Central memory CD4-positive, alpha-beta T cell (primary cell): Measurements from ENCODE around the gene KIF24.
"Not testable (repeated sequence)": the region's sequence is repeated elsewhere in the genome, so short reads cannot be mapped to it uniquely, and the experiment has no call there.

Experiments used
- DNase-seq: peaks from one replicate; pipeline ENCODE4 v3.0.0; 2022
- total RNA-seq, 3 experiments: gene quantifications; one replicate each; lab custom pipeline; 2026; lab: John Stamatoyannopoulos, UW

Gene KIF24, protein sequence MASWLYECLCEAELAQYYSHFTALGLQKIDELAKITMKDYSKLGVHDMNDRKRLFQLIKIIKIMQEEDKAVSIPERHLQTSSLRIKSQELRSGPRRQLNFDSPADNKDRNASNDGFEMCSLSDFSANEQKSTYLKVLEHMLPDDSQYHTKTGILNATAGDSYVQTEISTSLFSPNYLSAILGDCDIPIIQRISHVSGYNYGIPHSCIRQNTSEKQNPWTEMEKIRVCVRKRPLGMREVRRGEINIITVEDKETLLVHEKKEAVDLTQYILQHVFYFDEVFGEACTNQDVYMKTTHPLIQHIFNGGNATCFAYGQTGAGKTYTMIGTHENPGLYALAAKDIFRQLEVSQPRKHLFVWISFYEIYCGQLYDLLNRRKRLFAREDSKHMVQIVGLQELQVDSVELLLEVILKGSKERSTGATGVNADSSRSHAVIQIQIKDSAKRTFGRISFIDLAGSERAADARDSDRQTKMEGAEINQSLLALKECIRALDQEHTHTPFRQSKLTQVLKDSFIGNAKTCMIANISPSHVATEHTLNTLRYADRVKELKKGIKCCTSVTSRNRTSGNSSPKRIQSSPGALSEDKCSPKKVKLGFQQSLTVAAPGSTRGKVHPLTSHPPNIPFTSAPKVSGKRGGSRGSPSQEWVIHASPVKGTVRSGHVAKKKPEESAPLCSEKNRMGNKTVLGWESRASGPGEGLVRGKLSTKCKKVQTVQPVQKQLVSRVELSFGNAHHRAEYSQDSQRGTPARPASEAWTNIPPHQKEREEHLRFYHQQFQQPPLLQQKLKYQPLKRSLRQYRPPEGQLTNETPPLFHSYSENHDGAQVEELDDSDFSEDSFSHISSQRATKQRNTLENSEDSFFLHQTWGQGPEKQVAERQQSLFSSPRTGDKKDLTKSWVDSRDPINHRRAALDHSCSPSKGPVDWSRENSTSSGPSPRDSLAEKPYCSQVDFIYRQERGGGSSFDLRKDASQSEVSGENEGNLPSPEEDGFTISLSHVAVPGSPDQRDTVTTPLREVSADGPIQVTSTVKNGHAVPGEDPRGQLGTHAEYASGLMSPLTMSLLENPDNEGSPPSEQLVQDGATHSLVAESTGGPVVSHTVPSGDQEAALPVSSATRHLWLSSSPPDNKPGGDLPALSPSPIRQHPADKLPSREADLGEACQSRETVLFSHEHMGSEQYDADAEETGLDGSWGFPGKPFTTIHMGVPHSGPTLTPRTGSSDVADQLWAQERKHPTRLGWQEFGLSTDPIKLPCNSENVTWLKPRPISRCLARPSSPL (N-terminal part only)
- 0.77 to 4.6 (median 1.0) reads per million in 3 experiments for total RNA-seq

DNA sequence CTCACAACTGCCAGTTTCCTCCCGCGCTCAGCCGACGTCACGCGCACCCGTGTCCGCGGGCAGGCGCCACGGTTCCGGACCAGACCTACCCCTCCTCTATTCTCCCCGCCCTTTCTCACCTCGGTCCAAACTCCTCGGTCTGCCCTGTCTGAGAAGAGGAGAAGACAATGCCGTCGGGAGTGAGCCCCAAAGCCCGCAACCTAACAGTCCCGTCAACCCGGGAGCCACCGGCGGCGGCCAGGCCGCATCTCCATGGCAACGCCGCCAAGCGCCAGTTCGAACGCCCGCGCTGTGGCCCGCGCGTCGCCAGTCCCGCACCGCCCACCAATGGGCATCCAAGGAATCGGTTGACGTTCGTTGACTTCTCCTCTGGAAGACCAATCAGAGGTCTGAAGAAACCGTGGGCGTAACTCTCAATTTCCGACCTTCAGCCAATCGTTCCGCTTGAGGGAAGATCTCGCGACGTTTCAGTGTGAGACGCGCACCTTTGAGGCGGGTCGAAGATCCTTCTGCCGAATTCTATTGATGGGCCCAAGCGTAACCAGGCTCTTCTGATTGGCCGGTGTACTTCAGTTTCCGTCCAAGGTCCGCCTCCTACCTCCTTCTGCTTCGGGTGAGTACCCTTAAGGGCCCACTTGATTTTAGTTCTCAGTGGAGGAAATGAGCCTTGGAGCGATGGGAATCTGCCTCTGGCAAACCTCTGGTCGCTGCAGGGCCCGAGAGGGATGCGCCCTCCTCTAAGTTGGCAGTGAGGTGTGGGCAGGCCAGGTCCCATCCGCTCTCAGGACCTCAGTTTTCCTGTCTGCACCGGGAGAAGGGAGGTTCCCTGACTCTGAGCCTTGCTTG, at the start of gene KIF24, which contains the start of gene NUDT2:
Gene KIF24 (minus strand): TSS at position 282 of the 846 bp plus-strand sequence. CDS start 17,922 bp downstream, outside the sequence.
Gene NUDT2 (plus strand): TSS at position 583 of the 846 bp plus-strand sequence. CDS start 9,471 bp downstream, outside the sequence.
- DNase-seq, result peak; percentile 98

DNA sequence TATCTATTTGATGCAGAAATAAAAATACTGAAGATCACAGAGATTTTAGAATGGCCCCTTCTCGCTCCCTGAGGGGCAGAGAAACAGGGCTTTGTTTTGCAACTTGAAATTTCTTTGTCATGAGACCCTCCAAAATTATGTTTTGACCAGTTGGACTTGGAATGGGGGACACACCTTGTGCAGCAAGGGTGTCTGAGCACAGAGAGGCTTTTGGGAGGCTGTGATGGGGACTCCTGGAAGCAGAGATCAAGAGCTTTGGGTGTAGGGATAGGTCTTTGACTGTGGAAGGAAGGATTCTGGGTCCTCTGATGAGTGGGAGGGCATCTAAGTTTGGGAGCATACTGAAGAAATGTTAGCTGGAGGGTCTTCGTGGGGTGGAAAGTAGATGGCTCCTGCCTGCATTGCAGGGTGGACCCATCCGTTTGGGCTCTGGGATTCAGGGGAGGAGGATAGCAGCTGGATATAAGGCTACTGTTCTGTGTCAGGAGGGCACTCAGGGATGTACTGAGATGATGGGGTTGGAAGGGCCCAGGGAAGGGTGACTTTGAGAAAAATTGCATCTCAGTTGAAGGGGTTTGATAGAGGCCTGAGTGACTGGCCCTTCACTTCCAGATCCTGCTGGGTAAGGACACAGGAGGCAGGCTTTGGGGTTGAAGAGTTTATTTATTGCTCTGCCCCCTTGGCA, 49.5 kb upstream of the KIF24 start:
- no peak for DNase-seq

DNA sequence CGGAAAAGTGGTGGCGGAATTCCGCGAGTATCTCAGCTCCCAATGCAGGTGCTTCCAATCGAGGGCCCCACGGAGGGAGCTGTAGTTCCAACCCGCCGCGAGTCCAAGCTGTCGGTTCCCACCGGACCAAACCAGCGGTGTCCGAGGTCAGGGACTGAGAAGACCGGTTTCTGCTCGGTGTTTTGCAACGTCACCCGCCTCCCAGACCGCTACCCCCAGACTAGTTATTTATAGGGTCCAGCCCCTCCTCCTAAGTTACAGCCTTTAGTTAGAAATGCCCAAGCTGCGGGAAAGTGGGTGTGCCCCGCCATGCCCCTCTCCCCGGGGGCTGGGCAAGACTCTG, 48.3 kb upstream of the KIF24 start:
- no peak for DNase-seq

DNA sequence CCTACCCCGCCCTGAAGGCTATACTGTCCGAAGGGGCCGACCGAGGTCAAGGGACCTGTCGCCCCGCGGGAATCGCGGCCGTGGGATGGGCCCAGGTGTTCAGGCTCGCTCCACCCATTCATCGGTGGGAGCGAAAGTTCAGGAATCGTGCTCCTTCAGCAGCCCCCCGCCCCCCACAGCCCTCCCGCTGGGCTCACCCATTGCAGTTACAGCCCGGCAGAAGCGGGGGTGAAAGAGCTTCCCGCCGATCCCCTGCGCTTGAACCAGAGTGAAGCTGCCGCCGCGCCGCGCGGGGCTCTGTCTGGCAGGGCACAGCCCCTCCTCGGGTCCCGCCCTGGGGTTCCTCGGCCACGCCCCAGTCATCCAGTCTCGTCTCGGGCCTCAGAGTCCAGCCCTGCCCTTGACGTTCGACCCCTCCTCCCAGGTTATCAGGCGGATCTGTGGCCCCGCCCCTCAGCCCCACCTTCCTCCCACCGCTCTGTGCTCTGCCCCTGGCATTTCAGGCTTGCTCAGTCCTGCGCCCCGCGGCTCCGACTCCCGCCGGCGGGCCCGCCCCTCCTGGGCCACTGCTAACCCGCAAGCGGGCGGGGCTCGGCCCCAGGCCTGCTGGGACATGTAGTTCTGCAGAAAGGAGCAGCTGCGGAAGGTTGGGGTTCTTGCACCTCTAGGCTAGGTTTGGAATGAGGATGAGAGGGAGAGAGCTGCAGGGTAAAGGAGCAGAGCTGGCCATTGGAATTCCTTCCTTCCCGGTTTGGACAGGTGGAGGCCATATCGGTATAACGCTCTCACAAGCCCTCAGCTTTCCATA, 47.7 kb upstream of the KIF24 start, which contains the start of gene MYORG:
Gene MYORG (minus strand): TSS at position 303 of the 808 bp plus-strand sequence. CDS start 3,955 bp downstream, outside the sequence.
- peak; percentile 96 for DNase-seq

DNA sequence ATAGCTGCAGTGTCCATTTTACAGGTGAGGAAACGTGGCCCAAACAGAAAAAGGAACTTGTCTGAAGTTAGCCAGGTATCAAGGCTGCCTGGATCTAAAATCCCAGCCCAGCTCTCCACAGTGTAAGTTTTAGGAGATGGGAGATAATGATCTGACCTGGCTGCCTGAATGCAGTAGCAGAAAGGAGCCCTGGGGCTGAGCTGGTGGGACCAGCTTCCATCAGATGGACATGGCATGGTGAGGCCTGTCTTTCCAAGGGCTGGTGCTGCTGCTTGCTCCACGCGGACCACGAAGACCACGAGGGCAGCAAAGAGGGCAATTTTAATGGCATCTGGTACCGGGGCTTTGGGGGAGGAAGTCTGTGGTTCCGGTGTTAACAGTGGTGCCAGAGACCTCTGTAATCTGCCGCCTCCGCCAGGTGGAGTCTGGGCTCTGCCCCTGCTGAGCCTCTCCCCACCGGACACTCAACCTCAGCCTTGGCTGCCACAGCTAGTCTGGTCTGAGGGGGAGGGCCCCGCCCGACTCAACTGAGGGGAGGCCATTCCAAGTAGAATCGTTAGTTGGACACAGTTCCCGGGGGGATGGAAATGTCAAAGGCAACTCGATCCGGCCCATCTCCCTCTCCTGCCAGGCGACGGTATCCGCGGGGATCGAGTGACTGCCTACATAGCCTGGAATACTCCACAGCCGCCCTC, 47.0 kb upstream of the KIF24 start:
- peak; percentile 55 for DNase-seq

DNA sequence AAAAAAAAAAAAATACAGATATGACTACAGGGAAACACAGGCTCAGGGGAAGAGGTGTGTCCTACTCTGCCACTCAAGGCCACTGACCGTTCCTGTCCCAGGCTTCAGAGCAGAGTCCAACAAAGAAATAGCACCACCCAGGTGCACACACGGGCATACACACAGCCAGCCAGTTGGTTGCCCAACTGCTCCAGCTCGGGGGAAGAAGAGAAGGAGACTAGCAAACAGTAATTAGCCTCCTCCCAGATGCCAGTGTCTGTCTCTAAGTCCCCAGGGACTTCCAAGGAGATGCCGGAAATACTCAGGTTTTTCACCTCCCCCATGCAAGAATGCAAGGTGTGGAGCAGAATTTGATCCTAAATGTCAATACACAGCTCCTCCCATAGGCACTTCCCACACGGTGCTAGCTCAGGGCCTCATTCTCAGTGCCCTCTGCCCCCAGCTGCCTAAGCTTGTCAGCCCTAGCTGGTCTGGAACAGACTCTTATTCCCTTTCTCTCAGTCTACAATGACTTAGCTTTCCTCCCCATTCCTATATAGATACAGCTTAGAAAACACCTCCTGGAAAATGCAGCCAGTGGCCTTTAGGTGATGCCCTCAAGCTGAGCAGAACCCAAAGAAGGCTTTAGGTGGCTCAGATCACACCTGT, 46.0 kb upstream of the KIF24 start:
- DNase-seq, result no peak

DNA sequence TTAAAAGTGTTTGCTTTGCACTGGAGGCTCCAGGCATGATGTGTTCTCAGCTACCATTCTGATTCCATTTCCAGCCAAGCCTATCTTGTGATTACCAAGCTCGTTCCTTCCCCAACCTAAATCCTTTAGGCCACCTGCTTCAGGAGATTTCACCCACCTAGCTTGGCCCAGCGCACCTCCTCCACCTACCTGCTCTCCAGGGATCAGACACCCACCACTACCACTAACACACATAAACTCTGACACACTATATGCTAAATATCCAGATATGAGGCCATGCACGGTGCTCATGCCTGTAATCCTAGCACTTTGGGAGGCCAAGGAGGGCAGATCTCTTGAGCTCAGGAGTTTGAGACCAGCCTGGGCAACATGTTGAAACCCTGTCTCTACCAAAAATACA, 45.3 kb upstream of the KIF24 start:
- no peak for DNase-seq

DNA sequence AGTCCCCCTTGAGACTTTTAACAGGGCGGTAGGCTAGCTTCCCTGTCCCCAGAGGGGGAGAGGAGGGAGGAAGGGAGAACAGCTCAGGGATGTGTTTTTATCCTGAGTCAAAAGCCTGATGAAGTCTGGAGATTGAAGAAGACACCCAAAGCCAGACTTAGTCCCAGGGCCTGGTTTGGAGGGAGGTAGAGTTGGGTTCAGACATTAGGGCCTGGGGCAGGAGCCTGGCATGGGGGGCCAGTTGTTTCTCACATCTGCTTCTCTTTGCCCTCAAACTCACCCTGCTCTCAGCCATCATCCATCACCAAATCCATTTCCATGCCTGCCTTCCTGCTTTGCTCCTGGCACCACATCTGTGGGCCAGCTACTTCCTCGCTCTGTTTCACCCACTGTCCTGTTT, 44.7 kb upstream of the KIF24 start:
- no peak for DNase-seq

DNA sequence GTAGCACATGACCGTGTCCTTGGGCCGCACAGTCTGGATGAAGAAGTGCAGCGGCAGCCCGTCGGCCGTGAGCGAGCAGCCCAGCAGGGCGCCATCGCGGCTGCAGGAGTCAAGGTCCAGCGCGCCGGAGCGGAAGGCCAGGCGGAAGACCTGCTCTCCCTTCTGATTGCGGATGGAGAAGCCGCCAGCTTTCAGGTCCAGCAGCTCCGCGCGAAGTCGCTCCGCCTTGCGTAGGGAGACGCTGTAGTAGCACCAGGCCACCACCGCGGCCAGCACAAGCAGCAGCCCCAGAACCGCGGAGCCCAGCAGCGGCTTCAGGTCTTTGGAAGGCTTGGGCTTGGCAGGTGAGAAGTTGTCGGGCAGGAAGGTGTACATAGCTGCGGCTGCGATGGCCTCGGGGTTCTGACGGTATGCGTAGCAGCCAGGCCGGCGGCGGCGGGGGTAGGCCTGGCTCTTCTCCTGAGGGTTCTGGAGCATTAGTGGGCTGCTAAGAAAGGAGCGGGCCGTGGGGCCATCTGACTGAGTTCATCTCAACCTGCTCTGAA, 43.5 kb upstream of the KIF24 start:
- DNase-seq, result no peak

DNA sequence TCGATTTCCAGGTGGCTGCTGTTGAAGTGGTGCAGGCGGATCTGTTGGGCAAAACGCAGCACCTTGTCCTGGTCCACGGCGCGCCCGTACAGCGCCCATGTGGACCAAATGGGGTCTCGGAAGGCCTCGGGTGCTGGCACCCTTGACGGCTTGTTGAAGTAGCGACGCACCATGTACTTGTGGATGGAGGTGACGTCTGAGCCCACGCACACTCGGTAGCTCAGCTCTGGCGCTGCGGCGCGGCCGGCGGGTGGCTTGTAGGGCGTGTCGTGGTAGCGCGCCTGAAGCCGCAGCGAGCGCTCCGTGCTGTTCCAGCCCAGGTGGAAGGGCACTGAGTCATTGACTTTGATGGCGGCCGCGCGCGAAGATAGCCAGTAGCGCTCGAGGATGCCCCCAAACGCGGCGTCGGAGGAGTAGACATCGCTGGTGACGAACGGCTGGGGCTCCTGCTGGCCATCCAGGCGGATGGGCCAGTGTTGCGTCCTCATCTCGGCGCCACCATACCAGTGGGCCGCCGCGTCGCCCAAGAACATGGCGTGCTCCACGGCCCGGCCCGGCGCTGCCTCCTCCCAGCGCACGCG, 42.9 kb upstream of the KIF24 start:
- no peak for DNase-seq

DNA sequence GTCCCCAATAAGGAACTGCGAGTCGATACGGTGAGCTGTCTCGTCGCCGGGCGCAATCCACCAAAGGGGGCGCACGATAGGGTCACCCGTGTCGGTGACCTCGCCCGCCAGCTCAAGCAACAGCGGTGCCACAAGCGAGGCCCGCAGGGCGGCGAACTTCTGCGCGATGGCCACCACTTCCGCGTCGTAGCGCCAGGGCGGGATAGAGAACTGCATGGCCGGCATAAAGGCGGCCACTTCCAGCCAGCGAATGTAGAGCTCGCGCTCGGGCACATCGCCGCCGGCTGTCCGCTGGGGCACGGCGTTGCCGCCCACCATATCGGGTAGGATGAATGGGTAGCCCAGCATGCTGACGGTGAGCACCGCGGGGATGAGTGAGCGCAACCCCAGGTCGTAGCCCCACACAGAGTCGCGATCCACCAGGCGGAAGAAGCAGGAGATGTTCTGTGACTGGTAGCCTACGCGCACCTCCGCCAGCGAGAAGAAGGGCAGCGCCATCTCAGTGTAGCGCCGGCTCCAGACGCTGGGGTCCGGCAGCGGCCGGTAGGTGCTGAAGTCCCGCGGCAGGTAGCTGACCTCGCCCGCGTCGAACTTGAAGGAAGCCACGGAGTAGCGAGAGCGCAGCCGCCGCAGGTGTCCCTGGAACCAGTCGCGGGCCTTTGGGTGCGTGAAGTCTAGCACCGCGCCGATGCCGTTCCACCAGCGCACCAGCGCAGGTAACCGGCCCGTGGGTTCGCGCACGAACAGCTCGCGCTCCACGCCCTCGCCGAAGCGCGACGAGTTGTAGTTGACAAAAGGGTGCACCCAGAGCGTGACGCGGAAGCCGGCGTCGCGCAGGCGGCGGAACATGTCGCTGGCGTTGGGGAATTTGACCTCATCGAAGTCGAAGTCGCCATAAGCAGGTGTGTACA, 42.2 kb upstream of the KIF24 start:
- no peak for DNase-seq

DNA sequence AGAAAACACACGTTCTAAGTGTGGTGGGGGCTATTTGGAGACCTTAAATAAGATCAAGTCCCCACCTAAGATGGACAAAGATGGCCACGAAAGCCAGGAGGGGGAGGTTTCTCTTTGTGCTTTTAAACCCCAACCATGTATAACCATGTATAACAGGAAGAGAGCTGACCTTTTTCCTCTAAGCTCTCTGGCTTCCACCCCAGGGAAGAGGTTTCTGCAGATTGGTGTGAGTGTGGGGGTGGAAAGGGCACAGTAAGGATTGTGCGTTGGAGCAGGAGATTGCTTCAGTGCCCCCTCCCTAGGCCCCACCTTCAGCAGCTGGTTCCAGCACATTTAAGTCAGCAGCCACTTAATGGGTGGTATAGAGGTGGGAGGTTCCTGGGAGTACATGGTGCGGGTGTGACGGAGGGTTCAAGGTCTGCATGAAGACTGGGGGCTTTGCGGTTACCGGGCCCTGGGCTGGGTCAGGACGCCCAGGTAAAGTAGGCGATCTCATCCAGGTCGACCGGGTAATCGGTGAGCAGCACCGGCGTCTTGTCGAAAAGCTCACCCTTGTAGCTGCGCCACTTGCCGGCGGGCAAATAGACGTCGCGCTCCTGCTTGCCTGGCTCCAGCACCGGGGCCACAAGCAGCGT, 41.4 kb upstream of the KIF24 start:
- no peak for DNase-seq

DNA sequence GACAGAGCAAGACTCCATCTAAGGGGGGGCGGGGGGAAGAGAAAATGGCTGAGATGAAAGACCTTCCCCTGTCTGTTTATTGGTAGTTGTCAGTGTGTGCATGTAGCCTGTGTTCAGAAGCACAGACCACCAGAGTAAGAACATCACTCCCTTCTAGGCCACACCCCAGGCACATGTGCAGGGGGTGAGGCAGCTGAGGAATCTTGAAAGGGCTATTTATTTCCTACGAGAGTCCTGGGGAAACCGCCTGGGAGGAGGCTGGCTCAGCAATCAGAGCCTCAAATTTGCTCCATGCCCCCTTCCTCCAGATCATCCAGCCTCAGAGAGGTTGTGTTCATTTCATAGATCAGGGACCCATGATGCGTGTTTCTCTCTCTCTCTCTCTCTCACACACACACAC, 40.6 kb upstream of the KIF24 start:
- no peak for DNase-seq

DNA sequence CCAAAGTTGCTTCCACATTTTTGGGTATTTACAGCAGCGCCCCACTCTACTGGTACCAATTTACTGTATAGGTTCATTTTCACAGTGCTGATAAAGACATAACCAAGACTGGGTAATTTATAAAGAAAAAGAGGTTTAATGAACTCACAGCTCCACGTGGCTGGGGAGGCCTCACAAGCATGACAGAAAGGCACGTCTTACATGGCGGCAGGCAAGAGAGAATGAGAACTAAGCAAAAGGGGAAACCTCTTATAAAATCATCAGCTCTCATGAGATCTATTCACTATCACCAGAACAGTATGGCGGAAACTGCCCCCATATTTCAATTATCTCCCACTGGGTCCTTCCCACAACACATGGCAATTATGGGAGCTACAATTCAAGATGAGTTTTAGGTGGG, 39.7 kb upstream of the KIF24 start:
- DNase-seq, result not testable (repeated sequence)

DNA sequence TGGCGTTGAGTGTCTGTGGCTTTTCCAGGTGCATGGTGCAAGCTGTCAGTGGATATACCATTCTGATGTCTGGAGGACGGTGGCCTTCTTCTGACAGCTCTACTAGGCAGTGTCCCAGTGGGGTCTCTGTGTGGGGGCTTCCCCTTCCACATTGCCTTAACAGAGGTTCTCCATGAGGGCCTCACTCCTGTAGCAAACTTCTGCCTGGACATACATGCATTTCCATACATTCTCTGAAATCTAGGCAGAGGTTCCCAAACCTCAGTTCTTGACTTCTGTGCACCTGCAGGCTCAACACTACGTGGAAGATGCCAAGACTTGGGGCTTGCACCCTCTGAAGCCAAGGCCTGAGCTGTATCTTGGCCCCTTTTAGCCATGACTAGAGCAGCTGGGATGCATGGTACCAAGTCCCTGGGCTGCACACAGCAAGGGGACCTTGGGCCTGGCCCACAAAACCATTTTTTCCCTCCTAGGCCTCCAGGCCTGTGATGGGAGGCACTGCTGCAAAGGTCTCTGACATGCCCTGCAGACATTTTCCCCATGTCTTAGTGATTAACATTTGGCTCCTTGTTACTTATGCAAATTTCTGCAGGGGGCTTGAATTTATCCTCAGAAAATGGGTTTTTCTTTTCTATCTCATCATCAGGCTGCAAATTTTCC, 38.8 kb upstream of the KIF24 start:
- DNase-seq, result not testable (repeated sequence)

DNA sequence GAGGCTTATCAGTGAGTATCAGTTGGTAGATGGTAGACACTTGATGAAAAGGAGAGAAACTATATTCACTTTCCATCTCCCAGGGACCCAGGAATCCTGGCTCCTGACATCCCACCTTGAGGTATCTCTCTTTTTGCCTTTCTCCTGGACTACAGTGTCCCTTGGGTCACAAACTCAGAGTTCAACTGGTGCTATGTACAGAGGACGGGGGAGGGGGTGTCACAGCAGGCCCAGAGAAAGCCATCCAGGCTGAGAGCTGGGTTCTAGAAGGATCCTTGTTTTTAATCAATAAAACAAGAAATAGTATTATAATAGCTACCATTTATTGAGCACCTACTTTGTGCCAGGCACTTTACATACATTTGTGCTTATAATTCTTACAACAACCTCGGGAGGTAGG, 37.3 kb upstream of the KIF24 start:
- DNase-seq, result no peak
